Measurements from ENCODE around the gene EFNA5.

EFNA5 gene

GRCh38 chr5:107544476-107544875, 126.3 kb downstream of the EFNA5 start:
- no peak for DNase-seq (ENCODE audit: low read depth in 2 of 2)

GRCh38 chr5:107543868-107544267, 126.9 kb downstream of the EFNA5 start:
- DNase-seq (ENCODE audit: low read depth in 2 of 2): no peak

- DNase-seq (ENCODE audit: low read depth in 2 of 2): no peak
Observed at GRCh38 chr5:107542831-107543231, 127.9 kb downstream of the EFNA5 start.

- no peak for DNase-seq (ENCODE audit: low read depth in 2 of 2)
Observed at GRCh38 chr5:107542428-107542827, 128.3 kb downstream of the EFNA5 start.

- DNase-seq (ENCODE audit: low read depth in 2 of 2): no peak
Observed at GRCh38 chr5:107541400-107541799, 129.3 kb downstream of the EFNA5 start.

- no peak for DNase-seq (ENCODE audit: low read depth in 2 of 2)
Observed at GRCh38 chr5:107539726-107540330, 130.9 kb downstream of the EFNA5 start.

GRCh38 chr5:107538805-107539445, 131.8 kb downstream of the EFNA5 start:
- no peak for DNase-seq (ENCODE audit: low read depth in 2 of 2)

GRCh38 chr5:107538331-107538730, 132.4 kb downstream of the EFNA5 start:
- DNase-seq (ENCODE audit: low read depth in 2 of 2): no peak

- DNase-seq (ENCODE audit: low read depth in 2 of 2): no peak
Observed at GRCh38 chr5:107535849-107536248, 134.9 kb downstream of the EFNA5 start.

- DNase-seq (ENCODE audit: low read depth in 2 of 2): no peak
Observed at GRCh38 chr5:107533910-107534876, 136.5 kb downstream of the EFNA5 start.

- DNase-seq (ENCODE audit: low read depth in 2 of 2): no peak
Observed at GRCh38 chr5:107532916-107533315, 137.8 kb downstream of the EFNA5 start.

GRCh38 chr5:107532169-107532878, 138.4 kb downstream of the EFNA5 start:
- no peak for DNase-seq (ENCODE audit: low read depth in 2 of 2)

- no peak for DNase-seq (ENCODE audit: low read depth in 2 of 2)
Observed at GRCh38 chr5:107531308-107531707, 139.4 kb downstream of the EFNA5 start.

GRCh38 chr5:107529618-107530017, 141.1 kb downstream of the EFNA5 start:
- DNase-seq (ENCODE audit: low read depth in 2 of 2): no peak

- no peak for DNase-seq (ENCODE audit: low read depth in 2 of 2)
Observed at GRCh38 chr5:107526270-107526937, 144.3 kb downstream of the EFNA5 start.

- no peak for DNase-seq (ENCODE audit: low read depth in 2 of 2)
Observed at GRCh38 chr5:107524111-107524510, 146.6 kb downstream of the EFNA5 start.

- DNase-seq (ENCODE audit: low read depth in 2 of 2): no peak
Observed at GRCh38 chr5:107523029-107523680, 147.6 kb downstream of the EFNA5 start.

- DNase-seq (ENCODE audit: low read depth in 2 of 2): no peak
Observed at GRCh38 chr5:107522456-107522855, 148.3 kb downstream of the EFNA5 start.

GRCh38 chr5:107519900-107520354, 150.8 kb downstream of the EFNA5 start:
- DNase-seq (ENCODE audit: low read depth in 2 of 2): no peak

- no peak for DNase-seq (ENCODE audit: low read depth in 2 of 2)
Observed at GRCh38 chr5:107518616-107519015, 152.1 kb downstream of the EFNA5 start.

GRCh38 chr5:107518190-107518589, 152.5 kb downstream of the EFNA5 start:
- no peak for DNase-seq (ENCODE audit: low read depth in 2 of 2)

Data from activated CD8-positive, alpha-beta memory T cell treated with anti-CD3 and anti-CD28 coated beads for 4 hours (primary cell).